NB4 (cell line): ENCODE measurements around the gene OR10A5.

Source experiments
- CTCF ChIP-seq: IDR thresholded peaks from one replicate; pipeline ENCODE4 v1.5.1; 2012; ENCODE audit warnings: low read depth, low read length
- MAX ChIP-seq: IDR thresholded peaks from 2 replicates; pipeline ENCODE4 v1.6.1; 2011; ENCODE audit warnings: low read depth, low read length
- MYC ChIP-seq: IDR thresholded peaks from 2 replicates; pipeline ENCODE4 v1.6.1; 2011; ENCODE audit warnings: low read depth, low read length
- POLR2A ChIP-seq: IDR thresholded peaks from 2 replicates; pipeline ENCODE4 v1.6.1; 2011; ENCODE audit warnings: mild to moderate bottlenecking; ENCODE audit not compliant: insufficient read length; ENCODE audit errors: extremely low read depth

GRCh38 chr11:6834021-6834420 lies 11.5 kb upstream of the OR10A5 start:
- TF ChIP-seq POLR2A (no peak), CTCF (no peak), MAX (no peak), MYC (no peak)
